ENCODE measurements around the gene PPP6R3. TPM values are rescaled to one million over a fixed set of nuclear protein-coding genes. Genes with fewer than 3 reads are reported as not detected.

Gene PPP6R3
- total and polyA plus RNA-seq, 2 of the 8 experiments (the other 6 are each of a cell fraction or from before 2014, with no cell fraction given) = 44.6 to 150 TPM

GRCh38 chr11:68560216-68560615 is 99.7 kb downstream of the PPP6R3 start:
- Histone ChIP-seq H2AK5ac (ENCODE audit: low read depth, low read length) (no peak overlapping the region), H3K23ac (ENCODE audit: insufficient read length) (no peak overlapping the region), H3K36me3 (ENCODE audit: control insufficient read depth in 2 of 4, insufficient read depth in 4 of 4, low read length in 3 of 4) (peaks cover 15 to 44% (median 23%) of the 10 kb centered on the region in 4 experiments; a peak in 7 of 8 replicates), H2BK120ac (replicated peaks; ENCODE audit: low read depth, low read length) (no peak overlapping the region), H3K23me2 (ENCODE audit: low read depth, low read length) (no peaks in the 10 kb centered on the region), H3K9me3 (ENCODE audit: insufficient read depth in 2 of 2, low read depth in 1 of 2, low read length in 1 of 2) (no peaks in the 10 kb centered on the region), H3K27me3 (replicated peaks in 1 of 4; ENCODE audit: control insufficient read depth in 3 of 4, extremely low read depth in 1 of 4, insufficient read depth in 3 of 4, low read length in 3 of 4) (no peaks in the 10 kb centered on the region), H4K8ac (ENCODE audit: extremely low read depth, insufficient read depth, low read length) (no peak overlapping the region), H3K4me1 (replicated peaks in 1 of 4; ENCODE audit: control insufficient read depth in 3 of 4, insufficient read depth in 4 of 4, low read length in 3 of 4) (no peaks in the 10 kb centered on the region), H2AFZ (ENCODE audit: low read length) (no peak overlapping the region), H4K91ac (replicated peaks; ENCODE audit: insufficient read length, low read length) (no peak overlapping the region), H3K18ac (ENCODE audit: extremely low read depth, low read length) (no peak overlapping the region), H3K14ac (ENCODE audit: insufficient read length) (no peak overlapping the region), H3K79me2 (ENCODE audit: control insufficient read depth in 1 of 2, insufficient read depth in 2 of 2, low read length in 2 of 2) (peaks cover 0 to 12% of the 10 kb centered on the region in 2 experiments; a peak in 1 of 4 replicates), H4K5ac (ENCODE audit: insufficient read length, low read depth, low read length) (no peak overlapping the region), H3K56ac (replicated peaks; ENCODE audit: insufficient read length, low read depth, low read length) (no peak overlapping the region), H3K27ac (ENCODE audit: low read depth, low read length) (no peak overlapping the region), H3K9ac (replicated peaks in 1 of 4; ENCODE audit: extremely low read depth in 1 of 4, low read depth in 3 of 4, low read length in 3 of 4) (no peak overlapping the region), H3K79me1 (ENCODE audit: low read depth, low read length) (no peaks in the 10 kb centered on the region; the same call in 1 of the 2 replicates), H3K4me2 (ENCODE audit: insufficient read depth in 1 of 2, low read depth in 2 of 2, low read length in 2 of 2) (no peak overlapping the region), H3K4ac (replicated peaks; ENCODE audit: insufficient read length, low read depth, low read length) (no peak overlapping the region), H2BK20ac (ENCODE audit: low read length) (no peak overlapping the region), H2BK12ac (ENCODE audit: low read depth, low read length) (no peak overlapping the region), H2BK5ac (ENCODE audit: low read depth, low read length) (no peak overlapping the region), H3K4me3 (ENCODE audit: extremely low read depth in 1 of 4, insufficient read depth in 2 of 4, low read depth in 3 of 4, low read length in 4 of 4) (no peak overlapping the region), H4K20me1 (replicated peaks in 1 of 2; ENCODE audit: control insufficient read depth in 1 of 2, insufficient read depth in 2 of 2, low read length in 2 of 2) (peaks cover 0 to 2% of the 10 kb centered on the region in 2 experiments), H2BK15ac (ENCODE audit: low read length) (no peak overlapping the region)
- CTCF ChIA-PET (ENCODE audit: partially characterized antibody) = interaction anchor here (2.7 kb wide), 1 partner anchor 24 kb away, joined by 13 read pairs; no protein-coding TSS in a partner anchor
- POLR2A ChIA-PET (ENCODE audit: partially characterized antibody) = interaction anchor here (1.0 kb wide), 1 partner anchor 100 kb away, joined by 4 read pairs; the partner anchor contains the start of gene PPP6R3
- FAIRE-seq = no peak
- 82% methylated on average over 1 of the region's 1 CpG; no CpG with 5 or more reads in 1 of the 2 experiments for WGBS, 2 experiments (ENCODE audit: extremely low coverage in 1 of 2, insufficient coverage in 1 of 2, insufficient read length in 1 of 2, insufficient replicate concordance in 2 of 2, low coverage in 1 of 2, low lambda C conversion rate in 2 of 2, missing lambda C conversion rate in 1 of 2)
- DNase-seq (ENCODE audit: low read depth in 1 of 2, low spot score in 2 of 2) = no peak
- no peak for TF ChIP-seq NRF1 (IDR thresholded peaks at IDR 0.05; ENCODE audit: low read depth, low read length)
